ENCODE data around the gene ERC1.

ERC1 gene

DNA sequence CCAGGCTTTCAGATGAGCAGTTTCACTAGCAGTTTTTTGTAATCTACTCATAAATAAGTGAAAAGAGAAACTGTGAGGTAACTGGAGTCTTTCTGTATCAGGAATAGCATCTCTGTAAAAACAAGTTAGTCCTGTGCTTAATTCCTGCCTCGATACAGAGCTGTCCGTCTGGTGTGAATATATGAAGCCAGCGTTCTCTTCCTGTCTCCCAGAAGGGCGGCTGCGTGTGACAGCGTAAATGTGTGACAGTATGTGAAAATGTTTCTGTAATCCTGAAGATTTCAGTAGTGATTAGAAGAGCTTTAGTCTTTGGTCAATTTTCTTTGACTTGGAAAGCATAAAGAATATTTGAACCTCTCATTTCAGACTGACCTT is 453.1 kb downstream of the ERC1 start:
- DNase-seq (ENCODE audit: low read depth): no peak

DNA sequence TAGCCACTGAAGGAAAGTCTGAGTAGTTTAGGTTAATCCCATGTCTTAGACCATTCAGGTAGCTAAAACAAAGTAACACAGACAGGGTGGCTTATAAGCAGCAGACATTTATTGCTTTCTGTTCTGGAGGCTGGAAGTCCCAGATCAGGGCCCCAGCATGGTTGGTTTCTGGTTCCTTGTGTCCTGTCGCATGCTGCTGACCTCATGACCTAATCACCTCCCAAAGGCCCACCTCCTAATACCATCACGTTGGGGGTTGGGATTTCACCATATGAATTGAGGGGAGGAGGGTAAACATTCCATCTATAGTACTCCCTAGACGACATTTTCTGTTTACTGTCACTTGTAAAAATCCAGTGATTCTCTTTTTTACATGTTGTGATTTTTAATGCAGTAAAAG is 454.8 kb downstream of the ERC1 start:
- no peak for DNase-seq (ENCODE audit: low read depth)

GRCh38 chr12:1448336-1448735 is 457.3 kb downstream of the ERC1 start:
- DNase-seq (ENCODE audit: low read depth): no peak

DNA sequence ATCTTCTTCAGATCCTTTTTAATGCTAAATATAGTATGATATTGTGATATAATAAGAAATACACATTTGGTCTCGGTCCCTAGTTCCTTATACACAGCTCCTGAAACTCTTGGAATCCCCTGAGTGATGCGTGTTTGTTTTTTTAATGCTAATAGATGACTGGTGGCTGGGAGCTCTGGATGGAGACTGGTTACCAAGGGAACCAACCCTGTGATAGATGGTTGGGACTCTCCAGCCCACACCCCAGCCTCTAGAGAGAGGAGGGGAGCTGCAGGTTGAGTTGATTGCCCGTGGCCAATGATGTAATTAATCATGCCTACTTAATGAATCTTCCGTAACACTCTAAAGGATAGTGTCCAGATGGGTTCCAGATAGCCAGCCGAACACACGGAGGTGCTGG is 462.8 kb downstream of the ERC1 start:
- DNase-seq (ENCODE audit: low read depth): no peak

DNA sequence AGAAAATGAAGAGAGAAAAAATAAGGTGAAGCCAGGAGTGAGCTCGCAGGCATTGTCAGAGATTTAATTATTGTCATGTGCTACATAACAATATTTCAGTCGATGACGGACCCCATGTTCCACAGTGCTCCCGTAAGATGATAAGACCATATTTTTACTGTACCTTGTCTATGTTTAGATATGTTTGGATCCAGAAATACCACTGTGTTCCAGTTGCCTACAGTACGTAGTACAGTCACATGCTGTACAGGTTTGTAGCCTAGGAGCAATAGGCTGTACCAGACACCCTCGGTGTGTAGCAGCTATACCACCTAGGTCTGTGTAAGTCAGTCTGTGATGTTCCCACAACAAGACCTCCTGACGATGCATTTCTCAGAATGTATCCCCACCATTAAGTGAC is 465.9 kb downstream of the ERC1 start:
- DNase-seq (ENCODE audit: low read depth): no peak

GRCh38 chr12:1457901-1458300 is 466.9 kb downstream of the ERC1 start:
- DNase-seq (ENCODE audit: low read depth): no peak

DNA sequence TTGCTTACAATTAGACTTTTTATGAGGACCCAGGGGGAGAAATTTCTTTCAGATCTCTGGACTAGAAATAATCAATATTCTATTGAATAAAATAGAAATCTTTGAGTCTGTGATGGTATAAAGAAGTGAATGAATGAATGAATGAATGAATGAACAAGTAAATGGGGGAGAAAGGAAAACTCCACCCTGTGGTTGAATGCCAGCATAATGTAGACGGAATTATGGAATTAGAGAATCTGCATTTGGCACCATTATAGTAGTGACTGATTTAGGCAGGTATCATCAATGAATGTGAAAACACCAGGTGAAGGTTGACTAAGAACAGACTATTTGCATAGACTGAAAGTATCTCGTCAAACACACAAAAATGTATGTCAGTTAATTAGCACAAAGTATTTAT is 468.3 kb downstream of the ERC1 start:
- no peak for DNase-seq (ENCODE audit: low read depth)

DNA sequence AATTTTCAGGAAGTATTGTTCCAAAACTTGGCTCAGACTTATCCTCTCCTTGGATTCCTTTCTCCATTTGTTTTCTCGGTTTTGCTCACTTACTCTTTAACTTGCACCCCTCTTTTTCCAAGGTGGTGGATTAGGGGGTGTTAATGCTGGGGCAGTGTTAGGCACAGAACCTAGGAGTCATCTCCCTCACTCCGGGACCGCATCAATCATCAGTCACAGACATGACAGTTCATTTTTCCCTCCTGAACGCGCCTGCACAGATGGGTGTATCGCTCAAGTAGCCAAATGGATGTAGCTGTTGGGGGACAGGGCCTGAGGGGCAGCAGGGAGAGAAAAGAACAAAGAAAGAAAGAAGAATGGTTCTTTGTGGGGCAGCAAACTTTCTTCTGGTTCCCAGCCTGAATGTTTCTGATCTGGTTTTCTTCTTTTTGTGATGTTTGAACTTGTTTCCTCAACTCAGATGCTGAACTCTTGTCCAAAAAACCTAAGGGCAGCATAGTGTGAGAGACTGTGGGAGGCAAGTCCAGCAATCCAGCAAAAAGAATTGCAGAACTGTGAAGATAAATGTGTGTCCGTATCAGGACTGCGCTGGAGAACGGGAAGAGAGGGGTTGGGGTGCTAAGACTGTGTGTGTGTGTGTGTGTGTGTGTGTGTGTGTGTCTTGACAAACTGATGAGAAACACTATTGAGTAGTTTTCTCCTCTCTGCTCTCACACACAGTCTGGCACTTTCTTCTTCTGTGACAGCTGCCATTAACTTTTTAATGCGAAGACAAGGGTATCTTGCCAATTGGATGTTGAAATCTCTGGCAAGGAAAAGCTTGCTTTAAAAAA is 472.3 kb downstream of the ERC1 start:
- DNase-seq (ENCODE audit: low read depth): no peak

DNA sequence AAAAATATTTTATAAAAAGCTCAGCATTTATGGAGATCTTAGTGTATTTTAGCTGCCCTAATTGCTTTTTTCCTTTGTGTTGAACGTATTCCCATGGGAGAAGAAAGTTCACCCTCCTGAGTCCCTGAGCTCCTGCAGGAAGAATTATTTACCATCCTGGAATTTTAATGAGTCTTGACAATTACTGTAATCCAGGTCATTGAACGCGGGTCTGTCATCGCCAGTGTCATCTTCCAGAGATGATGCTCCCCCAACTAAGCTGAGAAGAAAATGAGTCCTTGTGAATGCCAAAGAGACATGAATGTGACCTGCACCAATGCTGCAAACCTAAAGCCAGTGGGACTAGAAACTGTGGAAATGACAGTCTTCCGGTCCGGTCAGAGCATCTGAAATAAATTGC is 473.9 kb downstream of the ERC1 start:
- no peak for DNase-seq (ENCODE audit: low read depth)

- no peak for DNase-seq (ENCODE audit: low read depth)
Observed at GRCh38 chr12:1465990-1466389, 475.0 kb downstream of the ERC1 start.

DNA sequence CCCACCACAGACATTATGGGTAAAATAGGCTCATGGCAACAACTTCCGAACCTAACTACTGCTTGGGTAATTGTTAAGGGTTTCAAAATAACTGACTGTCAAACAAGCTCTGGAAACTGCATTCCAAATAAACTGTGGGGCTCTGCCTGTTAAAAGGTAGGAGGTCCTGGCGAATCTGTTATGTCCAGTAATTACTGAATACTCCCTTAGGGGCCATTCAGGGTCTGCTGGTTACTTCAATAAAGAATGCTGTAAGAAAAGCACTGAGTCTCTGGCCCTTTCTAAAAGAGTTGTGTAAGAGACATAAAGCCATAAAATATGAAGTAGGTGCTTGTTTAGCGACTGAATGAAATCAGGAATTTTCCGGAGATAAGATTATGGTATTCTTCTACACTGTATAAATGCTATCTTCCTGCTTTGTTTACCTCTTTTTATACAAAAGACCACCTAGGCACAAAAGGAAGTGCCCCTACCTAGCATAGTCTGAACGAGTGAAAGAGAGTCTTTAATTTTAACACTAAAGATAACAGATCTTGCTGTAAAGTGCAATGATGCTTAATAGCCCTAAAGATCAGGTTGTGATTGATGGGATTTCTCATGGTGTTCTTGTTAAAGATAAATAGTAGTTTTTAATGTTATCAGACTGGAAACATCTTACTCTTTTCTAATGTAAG is 475.6 kb downstream of the ERC1 start:
- DNase-seq (ENCODE audit: low read depth): no peak

DNA sequence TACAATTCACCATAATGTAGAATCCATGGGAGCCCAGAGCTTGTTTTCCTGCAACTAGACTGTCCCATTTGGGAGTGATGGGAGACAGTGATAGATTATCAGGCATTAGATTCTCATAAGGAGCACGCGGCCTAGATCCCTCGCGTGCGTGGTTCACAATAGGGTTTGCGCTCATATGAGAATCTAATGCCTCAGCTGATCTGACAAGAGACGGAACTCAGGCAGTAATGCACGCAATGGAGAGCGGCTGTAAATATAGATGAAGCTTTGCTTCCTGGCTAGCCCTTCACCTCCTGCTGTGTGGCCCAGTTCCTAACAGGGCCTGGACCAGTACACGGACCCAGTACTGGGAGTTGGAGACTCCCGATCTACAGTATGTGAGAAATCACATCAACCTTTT is 476.7 kb downstream of the ERC1 start:
- DNase-seq (ENCODE audit: low read depth): no peak

DNA sequence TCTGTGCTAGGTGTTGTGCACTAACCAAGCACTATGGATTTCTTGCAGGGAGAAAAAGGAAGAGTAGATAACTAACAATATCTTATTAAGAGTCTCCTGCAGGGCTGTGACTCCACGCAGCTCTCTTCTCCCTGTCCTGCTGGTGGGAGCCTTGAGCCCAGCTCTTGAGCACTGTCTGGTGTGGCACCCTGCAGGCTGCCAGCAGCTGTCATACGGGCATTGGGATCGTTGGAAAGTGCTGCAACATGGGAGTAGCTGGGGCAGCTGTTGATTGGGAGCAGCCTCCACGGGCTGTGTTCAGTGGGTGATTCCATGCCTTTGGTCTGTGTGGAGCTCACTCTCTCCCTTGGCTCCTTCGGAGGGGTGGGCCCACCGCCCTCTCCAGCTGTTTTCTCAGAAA is 478.0 kb downstream of the ERC1 start:
- no peak for DNase-seq (ENCODE audit: low read depth)

GRCh38 chr12:1470051-1470450 is 479.0 kb downstream of the ERC1 start:
- no peak for DNase-seq (ENCODE audit: low read depth)

DNA sequence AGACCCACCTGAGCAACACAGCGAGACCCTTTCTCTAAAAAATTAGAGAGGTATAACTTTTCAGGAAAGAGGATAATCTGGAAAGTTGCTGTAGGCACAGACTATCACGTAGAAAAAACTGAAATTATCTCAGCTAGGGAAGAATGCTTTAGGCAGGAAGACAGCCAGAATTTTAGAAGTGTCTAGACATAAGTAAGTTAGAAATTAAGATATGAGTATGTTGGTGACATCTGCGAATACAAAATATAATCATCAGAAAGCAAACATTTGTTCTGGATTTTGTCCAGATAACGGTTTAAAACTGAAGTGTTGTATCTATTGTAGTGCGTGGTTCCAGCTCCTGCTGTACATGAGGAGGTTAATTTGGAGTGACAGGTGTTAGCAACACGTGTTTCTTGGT is 480.2 kb downstream of the ERC1 start:
- no peak for DNase-seq (ENCODE audit: low read depth)

- peak; percentile 9 for DNase-seq (ENCODE audit: low read depth)
Observed at GRCh38 chr12:1473418-1473817, 482.4 kb downstream of the ERC1 start.

DNA sequence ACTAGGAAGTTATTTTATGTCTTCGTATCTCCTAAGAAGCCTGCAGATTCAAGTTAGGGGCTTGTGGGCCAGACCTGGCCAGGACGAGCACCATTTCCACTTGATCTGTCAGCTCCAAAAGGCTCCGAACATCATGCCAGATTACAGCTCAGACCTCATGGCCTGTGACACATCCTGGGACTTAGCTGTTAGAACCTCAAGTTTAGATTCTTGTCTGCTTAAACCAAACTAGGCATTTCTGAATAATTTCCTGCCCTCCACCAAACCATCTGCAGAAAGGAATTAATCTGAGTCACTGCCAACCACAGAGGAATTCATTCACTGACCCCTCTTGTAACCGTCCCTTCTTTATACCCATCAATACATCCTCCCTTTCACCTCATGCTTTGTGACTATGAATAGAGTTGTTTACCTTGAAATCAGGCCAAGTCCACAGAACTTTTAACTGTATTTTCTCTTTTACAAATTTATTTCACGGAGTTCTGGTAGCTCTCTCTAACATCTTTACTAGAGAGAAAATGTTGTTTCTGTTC is 483.1 kb downstream of the ERC1 start:
- DNase-seq (ENCODE audit: low read depth): peak; percentile 9

DNA sequence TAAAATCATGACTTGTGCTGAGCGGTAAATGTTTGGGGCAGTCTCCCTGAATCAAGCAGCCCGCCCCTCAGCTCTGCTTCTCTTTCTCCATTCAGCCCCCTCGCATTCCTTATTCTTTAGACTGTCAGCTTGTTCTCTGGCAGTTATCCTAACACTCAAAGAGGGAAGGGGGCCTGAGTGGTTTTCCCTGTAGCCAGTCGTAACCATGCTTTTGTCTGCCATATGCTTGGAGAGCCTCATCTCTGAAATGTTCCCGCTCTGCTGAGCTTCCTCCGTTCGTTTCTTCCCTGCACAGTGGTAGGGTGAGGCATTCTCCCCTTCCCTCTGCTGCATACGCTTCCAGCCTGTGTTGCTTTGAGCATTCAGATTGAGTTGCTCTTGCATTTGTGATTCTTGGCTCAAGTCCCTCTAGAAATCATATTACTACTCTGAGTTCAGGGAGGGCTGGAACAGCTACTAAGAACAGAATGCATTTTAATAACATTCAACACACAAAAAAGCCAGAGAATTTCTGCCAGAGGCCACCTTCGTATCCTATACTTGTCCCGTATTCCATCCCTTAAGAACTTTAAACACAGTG is 483.6 kb downstream of the ERC1 start:
- DNase-seq (ENCODE audit: low read depth): no peak

DNA sequence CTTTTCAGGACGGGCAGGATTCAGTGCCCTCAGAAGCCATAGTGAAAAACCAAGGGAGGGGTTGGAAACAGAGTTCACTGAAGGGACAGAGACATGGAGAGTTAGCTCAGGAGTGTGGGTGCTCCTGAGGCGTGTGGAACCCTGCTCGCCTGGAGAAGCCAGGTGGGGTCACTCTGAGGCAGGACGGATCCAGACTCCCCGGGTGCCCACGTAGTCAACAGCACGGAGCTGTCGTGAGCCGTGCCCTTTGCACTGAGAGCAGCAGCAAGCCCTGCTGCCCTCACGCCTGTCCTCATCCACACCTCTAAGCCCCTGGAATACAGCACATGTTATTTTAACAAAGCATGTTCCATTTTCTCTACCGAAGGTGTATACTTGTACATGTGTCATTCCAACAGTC is 488.6 kb downstream of the ERC1 start:
- DNase-seq (ENCODE audit: low read depth): no peak

DNA sequence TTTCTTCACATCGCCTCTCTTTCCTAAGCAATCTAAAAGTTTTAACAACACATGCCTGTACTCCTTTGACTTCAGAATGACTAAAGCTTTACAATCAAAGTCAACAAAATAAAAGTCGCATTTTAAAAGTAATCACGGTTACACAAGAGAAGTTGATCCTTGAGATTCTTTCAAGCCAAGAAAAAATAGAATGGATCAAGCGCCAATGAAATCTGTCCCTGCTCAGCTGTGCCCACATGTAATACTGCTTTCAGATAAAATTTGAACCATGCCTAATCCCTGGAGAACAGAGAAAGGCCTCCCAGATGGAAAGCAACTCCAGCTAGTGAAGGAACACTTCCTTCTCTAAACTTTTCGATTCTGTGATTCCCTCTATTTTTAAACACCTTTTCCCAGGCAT is 490.3 kb downstream of the ERC1 start:
- no peak for DNase-seq (ENCODE audit: low read depth)

GRCh38 chr12:1481906-1482305 is 490.9 kb downstream of the ERC1 start:
- no peak for DNase-seq (ENCODE audit: low read depth)

- no peak for DNase-seq (ENCODE audit: low read depth)
Observed at GRCh38 chr12:1488908-1489381, 497.9 kb downstream of the ERC1 start.

All from activated T-cell treated with anti-CD3 and anti-CD28 coated beads for 48 hours (primary cell).